VCaP (cell line): ENCODE data around the gene SLC16A5.
"Not testable (repeated sequence)": the region's sequence is repeated elsewhere in the genome, so short reads cannot be mapped to it uniquely, and the experiment has no call there.

Experiments
- H3K27ac ChIP-seq: fragments of 450-650 bp; 2 replicates; pipeline ENCODE4 v1.5.1; 2017
- TF ChIP-seq, protein P1 (sequence below): fragments of 450-650 bp; conservative IDR thresholded peaks from 2 replicates; pipeline ENCODE4 v1.5.1; 2017; ENCODE audit warnings: mild to moderate bottlenecking, moderate library complexity

Gene SLC16A5, protein sequence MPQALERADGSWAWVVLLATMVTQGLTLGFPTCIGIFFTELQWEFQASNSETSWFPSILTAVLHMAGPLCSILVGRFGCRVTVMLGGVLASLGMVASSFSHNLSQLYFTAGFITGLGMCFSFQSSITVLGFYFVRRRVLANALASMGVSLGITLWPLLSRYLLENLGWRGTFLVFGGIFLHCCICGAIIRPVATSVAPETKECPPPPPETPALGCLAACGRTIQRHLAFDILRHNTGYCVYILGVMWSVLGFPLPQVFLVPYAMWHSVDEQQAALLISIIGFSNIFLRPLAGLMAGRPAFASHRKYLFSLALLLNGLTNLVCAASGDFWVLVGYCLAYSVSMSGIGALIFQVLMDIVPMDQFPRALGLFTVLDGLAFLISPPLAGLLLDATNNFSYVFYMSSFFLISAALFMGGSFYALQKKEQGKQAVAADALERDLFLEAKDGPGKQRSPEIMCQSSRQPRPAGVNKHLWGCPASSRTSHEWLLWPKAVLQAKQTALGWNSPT

DNA sequence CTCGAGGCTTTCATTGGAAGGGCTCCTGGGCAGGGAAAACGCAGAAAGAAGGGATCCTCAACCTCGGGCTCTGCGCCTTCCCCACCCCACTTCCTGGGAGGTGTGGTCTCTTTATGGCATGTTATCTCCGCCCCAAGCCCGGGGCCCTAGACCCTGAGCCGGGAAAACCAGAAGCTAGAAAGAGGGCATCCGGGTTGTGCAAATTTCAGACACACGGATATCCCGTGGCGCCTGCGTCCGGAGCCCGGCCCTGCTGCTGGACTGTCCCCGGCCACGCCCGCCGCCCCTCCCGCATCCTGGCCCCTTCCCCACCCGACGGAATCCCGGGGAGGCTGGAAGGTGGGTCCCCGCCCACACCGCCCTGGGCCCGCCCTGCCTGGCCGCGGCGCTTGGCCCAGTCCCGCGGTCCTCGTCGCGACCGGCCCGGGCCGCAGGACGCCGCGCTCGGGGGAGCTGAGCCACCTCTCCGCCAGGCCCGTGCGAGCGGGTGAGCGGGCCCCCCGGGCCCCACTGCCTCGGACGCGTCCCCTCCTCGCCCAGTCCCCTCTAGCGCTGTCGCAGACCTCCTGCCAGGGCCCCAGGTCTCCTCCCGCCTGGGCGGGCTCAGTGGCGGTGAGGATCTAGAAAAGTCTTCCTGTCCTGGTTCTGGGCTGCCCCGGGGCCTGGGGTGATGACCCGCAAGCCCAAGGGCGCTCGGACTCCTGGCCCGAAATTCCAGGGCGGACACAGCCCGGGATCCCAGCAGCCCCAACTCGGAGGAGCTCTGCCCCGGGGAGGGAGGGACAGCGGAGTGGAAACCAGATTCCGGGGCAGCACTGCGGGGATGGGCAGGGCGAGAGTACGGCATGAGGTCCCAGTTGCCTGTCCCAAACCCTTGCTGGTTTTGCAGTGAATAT lies at the start of gene SLC16A5:
Gene SLC16A5 (plus strand): TSS at position 397 of the 896 bp plus-strand sequence. CDS start 5,683 bp downstream, outside the sequence.
- TF ChIP-seq, protein P1, sequence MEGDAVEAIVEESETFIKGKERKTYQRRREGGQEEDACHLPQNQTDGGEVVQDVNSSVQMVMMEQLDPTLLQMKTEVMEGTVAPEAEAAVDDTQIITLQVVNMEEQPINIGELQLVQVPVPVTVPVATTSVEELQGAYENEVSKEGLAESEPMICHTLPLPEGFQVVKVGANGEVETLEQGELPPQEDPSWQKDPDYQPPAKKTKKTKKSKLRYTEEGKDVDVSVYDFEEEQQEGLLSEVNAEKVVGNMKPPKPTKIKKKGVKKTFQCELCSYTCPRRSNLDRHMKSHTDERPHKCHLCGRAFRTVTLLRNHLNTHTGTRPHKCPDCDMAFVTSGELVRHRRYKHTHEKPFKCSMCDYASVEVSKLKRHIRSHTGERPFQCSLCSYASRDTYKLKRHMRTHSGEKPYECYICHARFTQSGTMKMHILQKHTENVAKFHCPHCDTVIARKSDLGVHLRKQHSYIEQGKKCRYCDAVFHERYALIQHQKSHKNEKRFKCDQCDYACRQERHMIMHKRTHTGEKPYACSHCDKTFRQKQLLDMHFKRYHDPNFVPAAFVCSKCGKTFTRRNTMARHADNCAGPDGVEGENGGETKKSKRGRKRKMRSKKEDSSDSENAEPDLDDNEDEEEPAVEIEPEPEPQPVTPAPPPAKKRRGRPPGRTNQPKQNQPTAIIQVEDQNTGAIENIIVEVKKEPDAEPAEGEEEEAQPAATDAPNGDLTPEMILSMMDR = no peak
- peak within 1 kb of the TSS; percentile 16; the same call in 1 of the 2 replicates for H3K27ac ChIP-seq

DNA sequence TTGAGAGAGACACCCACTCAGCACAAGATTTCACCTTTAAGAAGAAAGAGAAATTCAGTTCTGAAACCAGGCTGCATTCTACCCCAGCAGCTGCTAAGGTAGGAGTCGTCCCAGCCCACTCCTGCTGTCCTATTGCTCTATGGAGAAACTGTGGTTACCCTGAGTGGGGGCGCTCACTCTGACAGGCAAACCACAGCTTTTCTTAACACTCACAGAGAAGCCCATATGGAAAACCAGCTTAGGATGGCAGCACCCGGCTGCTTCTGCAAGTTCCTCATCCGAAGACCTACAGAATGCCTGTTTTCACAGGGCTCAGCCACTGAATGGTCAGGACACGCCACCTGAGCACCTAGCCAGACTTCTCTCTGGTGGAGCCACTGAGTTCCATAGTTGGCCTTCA lies 48.5 kb upstream of the SLC16A5 start:
- TF ChIP-seq, protein P1 = no peak
- no peak overlapping the region for H3K27ac ChIP-seq

DNA sequence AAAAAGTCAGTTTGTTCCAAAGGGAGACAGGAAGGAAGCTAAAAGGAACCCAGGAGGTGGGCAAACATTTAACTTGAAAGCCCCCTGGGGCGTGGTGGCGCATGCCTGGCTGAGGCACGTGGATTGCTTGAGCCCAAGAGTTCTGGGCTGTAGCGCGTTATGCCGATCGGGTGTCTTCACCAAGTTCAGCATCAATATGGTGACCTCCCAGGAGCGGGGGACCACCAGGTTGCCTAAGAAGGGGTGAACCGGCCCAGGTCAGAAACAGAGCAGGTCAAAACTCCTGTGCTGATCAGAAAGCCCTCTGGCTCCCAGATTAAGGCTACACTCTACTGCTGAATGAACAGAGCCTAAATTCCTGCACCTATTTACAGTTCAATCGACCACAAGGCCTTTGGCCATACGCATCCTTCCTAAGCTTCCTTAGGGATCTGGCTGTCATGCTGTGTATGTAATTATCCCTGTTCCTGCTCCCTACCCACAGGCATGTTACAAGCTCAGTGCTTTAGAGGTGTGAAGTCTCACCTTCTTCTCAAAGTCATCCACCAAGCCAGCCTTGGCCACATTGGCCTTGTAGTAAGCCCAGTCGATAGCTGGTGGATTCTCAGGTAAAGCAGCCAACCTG lies 46.0 kb upstream of the SLC16A5 start:
- TF ChIP-seq, protein P1 = no peak
- no peak overlapping the region for H3K27ac ChIP-seq

DNA sequence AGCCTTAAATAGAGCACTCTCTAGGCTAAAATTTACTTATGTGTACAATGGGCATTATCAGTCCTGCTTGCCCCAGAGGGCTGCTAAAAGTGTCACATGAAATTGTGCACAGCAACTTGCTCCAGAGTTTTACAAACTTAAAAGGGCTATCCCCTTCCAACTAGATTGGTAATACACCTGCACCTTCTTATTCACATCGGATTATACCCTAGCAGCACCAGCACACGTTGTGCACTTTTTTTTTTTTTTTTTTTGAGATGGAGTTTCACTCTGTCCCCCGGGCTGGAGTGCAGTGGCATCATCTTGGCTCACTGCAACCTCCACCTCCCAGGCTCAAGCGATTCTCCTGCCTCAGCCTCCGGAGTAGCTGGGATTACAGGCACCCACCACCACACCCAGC lies 44.0 kb upstream of the SLC16A5 start:
- H3K27ac ChIP-seq = not testable (repeated sequence)

DNA sequence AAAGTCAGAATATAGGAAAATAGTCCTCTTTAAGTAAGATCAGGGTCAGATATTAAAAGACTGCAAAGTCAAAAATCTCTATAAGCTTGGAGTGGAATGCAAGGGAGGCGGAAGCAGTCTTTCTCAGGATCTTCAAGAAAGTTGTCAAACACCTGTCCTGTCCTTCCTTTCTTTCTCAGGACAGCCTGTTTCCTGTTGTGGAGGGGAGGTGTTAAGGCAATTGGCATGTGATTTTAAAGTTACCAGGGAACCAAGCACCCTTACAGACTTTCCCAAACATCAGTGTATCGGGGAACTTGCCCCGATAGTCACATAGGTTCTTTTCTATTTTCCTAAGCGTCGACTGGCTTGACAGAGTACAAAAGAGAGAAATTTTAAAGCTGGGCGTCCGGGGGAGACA lies 43.0 kb upstream of the SLC16A5 start:
- TF ChIP-seq, protein P1 = no peak
- H3K27ac ChIP-seq = no peak overlapping the region

DNA sequence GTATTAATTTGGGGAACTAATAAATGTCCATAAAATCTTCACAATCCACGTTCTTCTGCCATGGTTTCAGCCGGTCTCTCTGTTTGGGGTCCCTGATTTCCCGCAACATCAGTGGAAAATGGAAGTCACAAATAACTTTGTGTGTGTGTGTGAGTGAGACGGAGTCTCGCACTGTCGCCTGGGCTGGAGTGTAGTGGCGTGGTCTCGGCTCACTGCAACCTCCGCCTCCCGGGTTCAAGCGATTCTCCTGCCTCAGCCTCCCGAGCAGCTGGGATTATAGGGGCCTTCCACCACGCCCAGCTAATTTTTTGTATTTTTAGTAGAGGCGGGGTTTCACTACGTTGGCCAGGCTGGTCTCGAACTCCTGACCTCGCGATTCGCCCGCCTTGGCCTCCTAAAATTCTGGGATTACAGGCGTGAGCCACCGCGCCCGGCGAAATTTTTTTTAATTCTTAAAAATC lies 41.8 kb upstream of the SLC16A5 start:
- H3K27ac ChIP-seq = peak overlapping the region; percentile 88

DNA sequence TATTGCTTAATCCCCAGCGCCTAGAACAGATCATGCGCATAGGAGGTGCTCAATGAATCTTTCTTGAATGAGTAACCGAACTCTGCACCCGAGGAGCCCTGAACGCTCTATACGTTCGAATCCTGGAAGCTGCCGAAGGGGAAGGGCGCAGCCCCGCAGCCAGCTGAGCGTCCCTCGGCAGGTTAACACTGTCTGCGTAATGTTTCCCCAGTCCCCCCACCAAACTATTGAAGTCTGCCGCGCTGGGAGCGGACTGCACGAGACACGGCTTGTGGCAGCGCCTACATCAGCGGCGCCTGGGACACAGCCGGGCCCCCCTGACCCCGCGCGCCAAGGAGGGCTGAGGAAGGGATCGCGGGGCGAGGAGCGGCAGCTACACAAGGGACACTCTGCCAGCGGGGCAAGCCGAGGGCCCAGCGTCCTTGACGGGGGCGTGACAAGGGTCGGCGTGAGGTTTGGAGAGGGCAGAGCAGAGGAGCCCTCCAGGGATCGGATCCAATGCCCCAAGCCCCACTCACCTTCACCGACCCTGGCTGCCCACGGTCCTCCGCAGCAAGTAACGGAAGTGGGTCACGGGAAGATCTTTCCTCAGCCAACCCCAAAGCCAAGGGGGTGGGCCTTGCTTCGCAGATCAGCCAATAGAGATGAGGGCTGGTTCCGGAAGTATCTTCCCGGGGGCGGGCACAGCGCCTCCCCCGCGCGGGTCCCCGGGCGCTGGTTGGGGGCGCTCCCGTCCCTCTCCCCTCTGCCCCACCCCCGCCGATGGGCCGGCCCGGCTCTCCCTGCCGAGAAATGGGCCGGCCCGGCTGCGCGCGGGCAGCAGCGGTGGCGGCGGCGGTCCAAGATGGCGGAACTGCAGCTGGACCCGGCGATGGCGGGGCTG lies 41.1 kb upstream of the SLC16A5 start, which contains the start of the genes ATP5PD and KCTD2:
Gene ATP5PD (minus strand): TSS at position 563 of the 883 bp plus-strand sequence. CDS start 4,319 bp downstream, outside the sequence.
Gene KCTD2 (plus strand): TSS at position 819 of the 883 bp plus-strand sequence. CDS start 26 bp downstream, at position 845.
- H3K27ac ChIP-seq = peak within 1 kb of the TSS; percentile 88

More for the DNA sequence above, 41.1 kb upstream of the SLC16A5 start, which contains the start of the genes ATP5PD and KCTD2:
- TF ChIP-seq, protein P1 = no peak
